HTR-8/SVneo (cell line): ENCODE results near the gene ARSB.
"Not testable (repeated sequence)": the region's sequence is repeated elsewhere in the genome, so short reads cannot be mapped to it uniquely, and the experiment has no call there.

Experiments used
- DNase-seq: peaks from one replicate; pipeline ENCODE4 v3.0.0; 2011; ENCODE audit warnings: low spot score, mixed read lengths; ENCODE audit not compliant: insufficient read length
- FAIRE-seq: peaks from 2 replicates; lab custom pipeline; 2011; peaks lifted over from hg19 to GRCh38; lab: Jason Lieb, UNC

ARSB gene

GRCh38 chr5:78907255-78907891 lies 77.7 kb downstream of the ARSB start:
- no peak for DNase-seq
- no peak for FAIRE-seq

DNA sequence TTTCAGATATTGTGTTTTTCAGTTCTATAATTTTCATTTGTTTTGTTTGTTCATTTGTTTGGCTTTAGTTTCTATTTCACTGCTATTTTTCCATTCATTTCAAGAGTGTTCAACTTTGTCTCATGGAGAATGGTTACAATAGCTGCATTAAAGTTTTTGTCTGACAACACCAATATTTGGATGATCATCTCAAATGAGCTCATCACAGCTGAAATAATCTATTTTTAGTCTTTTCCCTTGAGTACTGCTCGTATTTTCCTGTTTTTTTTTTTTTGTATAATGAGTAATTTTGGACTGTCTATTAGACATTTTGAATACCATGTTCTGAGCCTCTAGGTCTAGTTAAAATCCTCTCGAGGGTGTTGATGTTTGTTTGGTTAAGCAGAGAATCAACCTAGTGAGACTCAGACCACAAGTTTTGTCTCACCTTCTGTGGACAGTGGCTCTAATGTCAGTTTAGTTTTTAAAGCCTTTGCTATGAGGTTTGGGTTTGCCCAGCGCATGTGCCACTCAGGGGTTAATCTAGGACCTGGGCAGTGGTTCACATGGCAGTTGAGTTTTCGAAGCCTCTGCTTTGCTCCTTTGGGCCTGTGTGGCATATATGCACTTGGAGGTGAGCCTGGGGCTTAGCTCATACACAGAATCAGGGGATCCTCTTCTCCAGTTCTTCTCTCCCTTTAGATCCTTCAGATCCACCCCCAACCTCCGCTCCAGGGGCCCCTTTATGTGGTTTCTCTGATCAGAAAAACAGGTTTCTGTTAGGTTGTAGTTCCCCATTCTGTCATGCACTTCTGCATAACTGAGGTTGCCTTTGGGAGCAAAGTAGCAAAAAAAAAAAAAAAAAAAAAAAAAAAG lies 79.8 kb downstream of the ARSB start:
- FAIRE-seq, result no peak

GRCh38 chr5:78903861-78904260 lies 81.2 kb downstream of the ARSB start:
- FAIRE-seq, result no peak
- no peak for DNase-seq

More for the DNA sequence above, 79.8 kb downstream of the ARSB start:
- no peak for DNase-seq

DNA sequence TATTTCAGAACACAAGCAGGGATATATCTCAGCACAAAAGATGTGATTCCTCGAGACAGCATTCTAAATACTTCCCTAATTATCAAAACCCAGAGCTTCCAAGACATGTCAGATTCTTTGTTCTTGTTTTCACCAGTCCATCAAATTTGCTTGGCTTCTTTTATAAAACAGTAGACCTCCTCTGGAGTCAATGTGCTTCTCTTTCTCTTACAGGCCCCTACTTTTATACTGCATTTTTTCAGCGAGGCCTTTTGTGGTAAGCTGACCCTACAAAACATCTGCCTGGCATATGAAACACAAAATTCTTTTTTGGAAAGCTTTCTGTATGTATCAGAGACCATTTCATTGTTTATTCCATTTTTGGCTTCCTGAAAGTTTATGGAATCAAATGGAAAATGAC lies 81.8 kb downstream of the ARSB start:
- DNase-seq (no peak), FAIRE-seq (no peak)

DNA sequence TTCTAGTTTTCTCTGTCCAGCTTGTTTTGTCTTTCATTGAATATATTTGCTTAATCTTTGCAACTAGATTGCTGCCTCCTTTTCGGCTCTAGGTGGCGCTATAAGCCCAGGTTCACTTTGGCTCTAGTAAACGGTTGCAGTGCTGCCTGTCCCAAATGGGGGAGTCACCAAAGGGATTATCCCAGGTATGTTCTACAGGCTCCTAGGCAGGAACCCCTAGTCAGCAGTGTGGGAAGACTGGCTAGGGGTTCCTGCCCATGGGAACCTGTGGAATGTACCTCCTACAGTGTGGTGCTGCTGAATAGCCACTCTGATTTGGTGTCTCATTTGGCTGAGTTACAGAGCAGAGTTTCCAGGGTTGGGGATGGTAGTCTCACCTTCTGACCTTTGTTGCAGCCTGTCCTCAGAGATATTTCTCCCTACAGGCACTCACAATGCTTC lies 85.2 kb downstream of the ARSB start:
- DNase-seq, result peak; percentile 22
- no peak for FAIRE-seq

DNA sequence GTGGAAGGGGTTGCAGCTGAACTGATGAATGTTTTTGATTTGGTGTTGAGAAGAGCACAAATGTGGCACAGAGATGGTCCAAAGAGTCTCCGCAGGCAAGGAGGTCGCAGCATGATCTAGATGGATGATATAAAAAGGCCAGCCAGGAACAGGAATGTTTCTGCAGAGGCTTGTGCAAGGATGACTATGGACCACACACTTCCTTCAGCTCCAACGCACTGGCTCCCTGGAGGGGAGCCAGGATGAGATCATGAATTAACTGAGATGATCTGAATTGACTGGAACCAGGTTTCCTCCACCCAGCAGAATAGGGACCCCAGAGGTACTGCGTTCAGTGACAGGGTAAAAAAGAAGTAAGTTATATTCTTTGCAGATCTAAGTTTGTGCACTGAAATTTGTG lies 89.0 kb downstream of the ARSB start:
- FAIRE-seq, result no peak
- DNase-seq, result no peak

- DNase-seq (no peak), FAIRE-seq (no peak)
Observed at GRCh38 chr5:78895616-78896015, 89.5 kb downstream of the ARSB start.

GRCh38 chr5:78893940-78894677 lies 91.0 kb downstream of the ARSB start:
- FAIRE-seq (no peak), DNase-seq (no peak)

DNA sequence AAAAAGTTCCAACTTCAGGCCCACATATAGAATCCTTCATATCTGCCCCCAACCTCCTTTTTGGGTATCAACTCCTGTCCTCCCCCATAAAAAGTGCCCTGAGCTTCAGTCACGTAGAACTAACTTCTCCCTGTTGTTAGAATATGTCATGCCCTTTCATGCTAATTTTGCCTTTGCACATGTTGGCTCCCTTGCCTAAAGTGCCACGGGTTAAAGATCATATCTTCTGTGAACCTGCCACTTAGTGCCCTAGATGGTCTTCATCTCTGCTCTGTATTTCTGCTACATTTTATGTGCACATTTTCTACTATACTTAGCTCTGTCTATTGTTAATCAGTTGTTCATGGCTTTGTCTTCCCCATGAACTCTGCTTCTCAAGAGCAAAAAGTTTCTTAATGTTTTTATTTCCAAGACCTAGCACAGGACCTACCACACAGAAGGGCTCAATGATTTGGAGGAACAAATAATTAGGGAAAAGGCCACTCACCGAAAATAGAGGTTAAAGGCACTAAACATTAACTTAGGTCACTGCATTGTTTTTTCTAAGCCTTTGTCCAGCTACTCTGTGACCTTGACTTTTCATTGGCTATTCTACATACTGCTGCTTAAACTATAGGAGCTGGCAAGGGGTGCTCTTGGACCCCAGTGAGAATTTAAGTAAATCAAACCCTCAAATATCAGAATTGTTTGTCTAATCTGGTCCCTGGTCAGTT lies 94.3 kb downstream of the ARSB start:
- no peak for FAIRE-seq
- no peak for DNase-seq

GRCh38 chr5:78889369-78890140 lies 95.6 kb downstream of the ARSB start:
- FAIRE-seq (no peak), DNase-seq (no peak)

- no peak for DNase-seq
- FAIRE-seq, result no peak
Observed at GRCh38 chr5:78888580-78889368, 96.3 kb downstream of the ARSB start.

DNA sequence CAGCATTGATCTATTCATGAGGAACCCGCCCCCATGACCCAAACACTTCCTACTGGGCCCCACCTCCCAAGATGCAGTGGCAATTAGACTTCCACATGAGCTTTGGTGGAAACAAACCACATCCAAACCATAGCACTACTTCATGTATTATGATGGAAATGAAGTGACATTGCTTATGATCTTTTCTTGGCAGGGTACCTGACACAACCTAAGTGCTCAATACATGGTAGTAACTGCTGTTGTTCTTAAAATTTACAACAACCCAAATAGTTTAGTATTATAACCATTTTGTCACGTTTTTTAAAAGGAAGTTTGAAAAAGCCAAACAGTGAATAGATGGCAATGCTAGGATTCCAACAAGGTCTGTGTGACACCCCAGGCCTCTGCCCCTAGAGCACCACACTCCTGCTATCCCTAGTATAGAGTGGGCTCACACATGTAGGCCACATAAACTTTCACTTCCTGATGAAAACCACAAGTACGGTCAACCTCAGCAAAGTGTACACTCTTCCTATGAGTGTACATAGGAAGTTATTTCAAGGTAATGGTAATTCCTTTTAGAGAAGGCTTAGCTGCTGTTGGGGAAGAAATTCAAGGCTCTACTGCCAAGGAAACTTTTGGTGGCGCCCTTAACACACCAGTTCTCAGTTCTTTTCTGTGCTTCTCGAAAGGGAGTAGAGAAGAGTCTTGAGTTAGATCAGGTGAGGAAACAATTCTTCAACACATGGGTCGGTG lies 97.6 kb downstream of the ARSB start:
- no peak for DNase-seq
- no peak for FAIRE-seq

DNA sequence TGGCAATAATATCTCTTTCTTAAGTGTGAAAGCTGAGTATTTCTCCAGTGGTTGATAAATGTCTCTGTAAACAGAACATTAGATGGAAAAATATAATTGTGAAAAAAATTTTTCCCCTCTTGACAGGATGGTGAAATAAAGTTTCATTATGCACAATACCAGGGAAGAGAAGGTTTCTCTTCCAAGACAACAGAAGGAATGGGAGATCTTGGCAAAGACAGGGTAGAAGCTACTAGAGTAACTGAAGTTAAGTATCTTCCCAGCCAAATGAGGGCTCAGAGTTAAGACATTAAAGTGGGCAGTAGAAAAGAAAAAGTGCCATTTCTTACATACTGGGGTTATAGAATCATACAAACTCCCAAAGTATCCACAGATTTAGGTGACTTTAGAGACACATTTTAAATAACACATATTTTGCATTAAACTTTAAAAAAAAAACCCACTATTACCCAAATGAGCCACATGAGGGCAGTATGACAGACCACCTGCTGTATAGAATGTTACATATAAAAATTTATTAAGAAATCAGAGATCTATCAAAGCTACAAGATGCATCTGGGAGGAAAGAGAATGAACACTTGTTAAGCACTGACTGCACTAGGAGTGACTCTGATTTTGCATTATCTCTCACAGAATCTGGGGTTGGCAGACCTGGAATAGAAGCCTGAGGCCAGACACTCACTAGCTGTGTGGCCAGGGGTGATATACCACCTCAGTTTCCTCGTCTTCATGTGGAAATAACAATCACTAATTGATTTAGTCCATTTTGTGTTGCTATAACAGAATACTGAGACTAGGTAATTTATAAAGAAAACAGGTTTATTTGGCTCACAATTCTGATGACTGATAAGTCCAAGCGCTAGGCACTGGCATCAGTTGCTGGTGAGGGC lies 98.5 kb downstream of the ARSB start:
- FAIRE-seq, result no peak
- no peak for DNase-seq

- DNase-seq, result no peak
- FAIRE-seq, result no peak
Observed at GRCh38 chr5:78881884-78882283, 103.2 kb downstream of the ARSB start.

- no peak for DNase-seq
- FAIRE-seq, result no peak
Observed at GRCh38 chr5:78879516-78879915, 105.6 kb downstream of the ARSB start.

DNA sequence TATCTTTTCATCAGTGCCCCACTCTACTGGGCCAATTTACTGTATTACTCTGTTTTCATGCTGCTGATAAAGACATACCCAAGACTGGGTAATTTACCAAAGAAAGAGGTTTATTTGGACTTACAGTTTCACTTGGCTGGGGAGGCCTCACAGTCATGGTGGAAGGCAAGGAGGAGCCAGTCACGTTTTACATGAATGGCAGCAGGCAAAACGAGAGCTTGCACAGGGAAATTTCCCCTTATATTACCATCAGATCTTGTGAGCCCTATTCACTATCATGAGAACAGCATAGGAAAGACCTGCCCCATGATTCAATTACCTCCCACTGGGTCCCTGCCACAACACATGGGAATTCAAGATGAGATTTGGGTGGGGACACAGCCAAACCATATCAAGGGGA lies 119.0 kb downstream of the ARSB start:
- not testable (repeated sequence) for DNase-seq, FAIRE-seq

GRCh38 chr5:78858364-78858763 lies 126.7 kb downstream of the ARSB start:
- no peak for FAIRE-seq
- DNase-seq, result no peak
